ENCODE data around the gene EXTL2. TPM values are rescaled to one million over a fixed set of nuclear protein-coding genes. Genes with fewer than 3 reads are reported as not detected.
"Not testable (repeated sequence)": the region's sequence is repeated elsewhere in the genome, so short reads cannot be mapped to it uniquely, and the experiment has no call there.

EXTL2 gene
- total and polyA plus RNA-seq, 2 donors (not counting 1 experiment from before 2014, with no cell fraction given), result 1.7 to 4.6 TPM

DNA sequence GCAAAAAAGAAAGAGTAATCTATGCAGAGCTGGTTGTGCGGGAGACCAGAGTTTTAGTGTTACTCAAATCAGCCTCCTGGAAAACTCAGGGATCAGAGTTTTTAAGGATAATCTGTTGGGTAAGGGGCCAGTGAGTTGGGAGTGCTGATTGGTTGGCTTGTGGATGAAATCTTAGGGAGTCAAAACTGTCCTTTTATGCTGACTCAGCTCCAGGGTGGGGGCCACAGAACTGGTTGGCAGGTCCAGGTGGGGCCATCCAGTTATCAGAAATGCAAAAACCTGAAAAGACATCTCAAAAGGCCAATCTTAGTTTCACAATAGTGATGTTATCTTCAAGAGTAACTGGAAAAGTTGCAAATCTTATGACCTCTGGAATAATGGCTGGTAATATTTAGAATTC lies 3.3 kb downstream of the EXTL2 start:
- ATAC-seq (ENCODE audit: low read depth) (no peak), DNase-seq (no peak)
- no peak overlapping the region for H2AFZ ChIP-seq (ENCODE audit: insufficient read depth, low read depth, low read length, poor library complexity, severe bottlenecking)
- CTCF ChIA-PET, result interaction anchor here (0.9 kb wide), 1 partner anchor 23 kb away, joined by 3 read pairs; no protein-coding TSS in a partner anchor
- intact Hi-C loops (cut with micrococcal nuclease), result loop anchor here (10.0 kb wide), 1 partner anchor 627 kb away; the partner anchor contains the start of gene RTCA
- no peak overlapping the region for H3K9ac ChIP-seq (ENCODE audit: low read length)
- H3K4me1 ChIP-seq (ENCODE audit: control insufficient read depth in 2 of 2, insufficient read depth in 2 of 2, low read length in 2 of 2), result peaks cover 0 to under 1% of the 10 kb centered on the region in 2 donors
- POLR2A ChIA-PET, result no interaction called here
- H3K4me3 ChIP-seq (ENCODE audit: control extremely low read depth in 1 of 5, extremely low read depth in 1 of 5, insufficient read depth in 1 of 5, low read depth in 2 of 5, low read length in 4 of 5), result no peak overlapping the region
- H3K4me1 Mint-ChIP-seq, result peaks cover 13% of the 10 kb centered on the region
- H3K4me2 ChIP-seq (replicated peaks; ENCODE audit: low read depth, low read length, poor library complexity, severe bottlenecking), result no peak overlapping the region
- peaks cover 0 to 2% of the 10 kb centered on the region in 2 experiments for H3K36me3 ChIP-seq (replicated peaks in 1 of 2; ENCODE audit: control extremely low read depth in 1 of 2, control insufficient read depth in 1 of 2, extremely low read depth in 1 of 2, insufficient read depth in 2 of 2, low read length in 1 of 2)
- no peak overlapping the region for H3K27ac ChIP-seq (ENCODE audit: low read length in 2 of 2)
- H4K20me1 ChIP-seq (ENCODE audit: control insufficient read depth, insufficient read depth, low read length, poor library complexity, severe bottlenecking), result no peaks in the 10 kb centered on the region
- peaks cover 4% of the 10 kb centered on the region for H3K9me3 Mint-ChIP-seq (ENCODE audit: insufficient read depth)
- no peaks in the 10 kb centered on the region for H3K27me3 Mint-ChIP-seq
- H3K27ac Mint-ChIP-seq, result no peak overlapping the region
- H3K9me3 ChIP-seq (ENCODE audit: control extremely low read depth in 1 of 3, control insufficient read depth in 2 of 3, insufficient read depth in 1 of 3, low read length in 2 of 3), result peaks cover 1 to 16% (median 10%) of the 10 kb centered on the region in 3 donors
- WGBS (ENCODE audit: insufficient coverage), result 100% methylated on average over 1 of the region's 1 CpG
- TF ChIP-seq, protein P1, sequence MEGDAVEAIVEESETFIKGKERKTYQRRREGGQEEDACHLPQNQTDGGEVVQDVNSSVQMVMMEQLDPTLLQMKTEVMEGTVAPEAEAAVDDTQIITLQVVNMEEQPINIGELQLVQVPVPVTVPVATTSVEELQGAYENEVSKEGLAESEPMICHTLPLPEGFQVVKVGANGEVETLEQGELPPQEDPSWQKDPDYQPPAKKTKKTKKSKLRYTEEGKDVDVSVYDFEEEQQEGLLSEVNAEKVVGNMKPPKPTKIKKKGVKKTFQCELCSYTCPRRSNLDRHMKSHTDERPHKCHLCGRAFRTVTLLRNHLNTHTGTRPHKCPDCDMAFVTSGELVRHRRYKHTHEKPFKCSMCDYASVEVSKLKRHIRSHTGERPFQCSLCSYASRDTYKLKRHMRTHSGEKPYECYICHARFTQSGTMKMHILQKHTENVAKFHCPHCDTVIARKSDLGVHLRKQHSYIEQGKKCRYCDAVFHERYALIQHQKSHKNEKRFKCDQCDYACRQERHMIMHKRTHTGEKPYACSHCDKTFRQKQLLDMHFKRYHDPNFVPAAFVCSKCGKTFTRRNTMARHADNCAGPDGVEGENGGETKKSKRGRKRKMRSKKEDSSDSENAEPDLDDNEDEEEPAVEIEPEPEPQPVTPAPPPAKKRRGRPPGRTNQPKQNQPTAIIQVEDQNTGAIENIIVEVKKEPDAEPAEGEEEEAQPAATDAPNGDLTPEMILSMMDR (IDR thresholded peaks at IDR 0.05), result no peak
- TF ChIP-seq EZH2 (IDR thresholded peaks at IDR 0.05; ENCODE audit: borderline replicate concordance, insufficient read depth, low read depth, low read length, poor library complexity, severe bottlenecking), result no peak
- no peaks in the 10 kb centered on the region for H3K27me3 ChIP-seq (replicated peaks in 1 of 4; ENCODE audit: control extremely low read depth in 1 of 4, control insufficient read depth in 3 of 4, insufficient read depth in 4 of 4, low read length in 3 of 4)
- peaks cover 4% of the 10 kb centered on the region for H3K79me2 ChIP-seq (ENCODE audit: control insufficient read depth, insufficient read depth, low read length)
- H3K4me3 Mint-ChIP-seq, result no peak overlapping the region

- H3K4me2 ChIP-seq (replicated peaks; ENCODE audit: low read depth, low read length, poor library complexity, severe bottlenecking); H3K79me2 ChIP-seq (ENCODE audit: control insufficient read depth, insufficient read depth, low read length); H3K27ac ChIP-seq (ENCODE audit: low read length in 2 of 2); H4K20me1 ChIP-seq (ENCODE audit: control insufficient read depth, insufficient read depth, low read length, poor library complexity, severe bottlenecking); H3K9ac ChIP-seq (ENCODE audit: low read length); H3K4me1 ChIP-seq (ENCODE audit: control insufficient read depth in 2 of 2, insufficient read depth in 2 of 2, low read length in 2 of 2); H3K36me3 ChIP-seq (replicated peaks in 1 of 2; ENCODE audit: control extremely low read depth in 1 of 2, control insufficient read depth in 1 of 2, extremely low read depth in 1 of 2, insufficient read depth in 2 of 2, low read length in 1 of 2); H3K4me1 Mint-ChIP-seq; H3K27me3 ChIP-seq (replicated peaks in 1 of 4; ENCODE audit: control extremely low read depth in 1 of 4, control insufficient read depth in 3 of 4, insufficient read depth in 4 of 4, low read length in 3 of 4); H3K27me3 Mint-ChIP-seq; POLR2A ChIA-PET; H2AFZ ChIP-seq (ENCODE audit: insufficient read depth, low read depth, low read length, poor library complexity, severe bottlenecking); H3K4me3 ChIP-seq (ENCODE audit: control extremely low read depth in 1 of 5, extremely low read depth in 1 of 5, insufficient read depth in 1 of 5, low read depth in 2 of 5, low read length in 4 of 5); H3K27ac Mint-ChIP-seq; H3K9me3 Mint-ChIP-seq (ENCODE audit: insufficient read depth); H3K4me3 Mint-ChIP-seq; CTCF ChIA-PET; DNase-seq; ATAC-seq (ENCODE audit: low read depth): not testable (repeated sequence)
- WGBS (ENCODE audit: insufficient coverage), result 88% methylated on average over 1 of the region's 2 CpGs
- peaks cover 1 to 16% (median 10%) of the 10 kb centered on the region in 3 donors for H3K9me3 ChIP-seq (ENCODE audit: control extremely low read depth in 1 of 3, control insufficient read depth in 2 of 3, insufficient read depth in 1 of 3, low read length in 2 of 3)
- intact Hi-C loops (cut with micrococcal nuclease), result loop anchor here (10.0 kb wide), 1 partner anchor 625 kb away; the partner anchor contains the start of gene RTCA
Observed at GRCh38 chr1:100889869-100890482, 4.7 kb downstream of the EXTL2 start.

DNA sequence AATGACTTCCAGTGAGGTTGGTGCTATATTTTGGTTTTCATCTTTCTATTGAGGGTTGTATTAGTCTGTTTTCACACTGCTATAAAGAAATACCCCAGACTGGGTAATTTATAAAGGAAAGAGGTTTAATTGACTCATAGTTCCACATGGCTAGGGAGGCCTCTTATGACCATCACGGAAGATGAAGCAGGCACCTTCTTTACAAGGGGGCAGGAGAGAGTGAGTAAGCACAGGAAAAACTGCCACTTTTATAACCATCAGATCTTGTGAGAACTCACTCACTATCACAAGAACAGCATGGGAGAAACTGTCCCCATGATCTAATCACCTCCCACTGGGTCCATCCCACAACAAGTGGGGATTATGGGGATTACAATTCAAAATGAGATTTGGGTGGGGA lies 5.6 kb downstream of the EXTL2 start:
- H3K27ac ChIP-seq (ENCODE audit: low read length in 2 of 2); H3K36me3 ChIP-seq (replicated peaks in 1 of 2; ENCODE audit: control extremely low read depth in 1 of 2, control insufficient read depth in 1 of 2, extremely low read depth in 1 of 2, insufficient read depth in 2 of 2, low read length in 1 of 2); intact Hi-C loops (cut with micrococcal nuclease); H3K27ac Mint-ChIP-seq; DNase-seq; H4K20me1 ChIP-seq (ENCODE audit: control insufficient read depth, insufficient read depth, low read length, poor library complexity, severe bottlenecking); H3K27me3 ChIP-seq (replicated peaks in 1 of 4; ENCODE audit: control extremely low read depth in 1 of 4, control insufficient read depth in 3 of 4, insufficient read depth in 4 of 4, low read length in 3 of 4); H2AFZ ChIP-seq (ENCODE audit: insufficient read depth, low read depth, low read length, poor library complexity, severe bottlenecking); H3K4me1 Mint-ChIP-seq; ATAC-seq (ENCODE audit: low read depth); H3K27me3 Mint-ChIP-seq; POLR2A ChIA-PET; H3K9me3 Mint-ChIP-seq (ENCODE audit: insufficient read depth); H3K4me3 Mint-ChIP-seq; H3K4me3 ChIP-seq (ENCODE audit: control extremely low read depth in 1 of 5, extremely low read depth in 1 of 5, insufficient read depth in 1 of 5, low read depth in 2 of 5, low read length in 4 of 5); CTCF ChIA-PET; H3K79me2 ChIP-seq (ENCODE audit: control insufficient read depth, insufficient read depth, low read length); H3K9ac ChIP-seq (ENCODE audit: low read length); H3K4me1 ChIP-seq (ENCODE audit: control insufficient read depth in 2 of 2, insufficient read depth in 2 of 2, low read length in 2 of 2); H3K4me2 ChIP-seq (replicated peaks; ENCODE audit: low read depth, low read length, poor library complexity, severe bottlenecking): not testable (repeated sequence)
- peaks cover 1 to 16% (median 10%) of the 10 kb centered on the region in 3 donors for H3K9me3 ChIP-seq (ENCODE audit: control extremely low read depth in 1 of 3, control insufficient read depth in 2 of 3, insufficient read depth in 1 of 3, low read length in 2 of 3)
- 100% methylated on average over 1 of the region's 1 CpG for WGBS (ENCODE audit: insufficient coverage)

Measured in B cell (primary cell).